Measurements from ENCODE around the gene GALNT12. TPM values are rescaled to one million over a fixed set of nuclear protein-coding genes. Genes with fewer than 3 reads are reported as not detected.

GALNT12 gene
- total and polyA plus RNA-seq, 2 experiments from 2014 or later, result 13.9 to 16.4 TPM

GRCh38 chr9:98874721-98875255 lies 67.3 kb downstream of the GALNT12 start:
- Histone ChIP-seq H3K27ac (no peak overlapping the region), H2AFZ (no peak overlapping the region)
- TF ChIP-seq, protein P1, sequence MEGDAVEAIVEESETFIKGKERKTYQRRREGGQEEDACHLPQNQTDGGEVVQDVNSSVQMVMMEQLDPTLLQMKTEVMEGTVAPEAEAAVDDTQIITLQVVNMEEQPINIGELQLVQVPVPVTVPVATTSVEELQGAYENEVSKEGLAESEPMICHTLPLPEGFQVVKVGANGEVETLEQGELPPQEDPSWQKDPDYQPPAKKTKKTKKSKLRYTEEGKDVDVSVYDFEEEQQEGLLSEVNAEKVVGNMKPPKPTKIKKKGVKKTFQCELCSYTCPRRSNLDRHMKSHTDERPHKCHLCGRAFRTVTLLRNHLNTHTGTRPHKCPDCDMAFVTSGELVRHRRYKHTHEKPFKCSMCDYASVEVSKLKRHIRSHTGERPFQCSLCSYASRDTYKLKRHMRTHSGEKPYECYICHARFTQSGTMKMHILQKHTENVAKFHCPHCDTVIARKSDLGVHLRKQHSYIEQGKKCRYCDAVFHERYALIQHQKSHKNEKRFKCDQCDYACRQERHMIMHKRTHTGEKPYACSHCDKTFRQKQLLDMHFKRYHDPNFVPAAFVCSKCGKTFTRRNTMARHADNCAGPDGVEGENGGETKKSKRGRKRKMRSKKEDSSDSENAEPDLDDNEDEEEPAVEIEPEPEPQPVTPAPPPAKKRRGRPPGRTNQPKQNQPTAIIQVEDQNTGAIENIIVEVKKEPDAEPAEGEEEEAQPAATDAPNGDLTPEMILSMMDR (IDR thresholded peaks at IDR 0.05; ENCODE audit: poor library complexity), result no peak
- TF ChIP-seq EZH2 (IDR thresholded peaks at IDR 0.05; ENCODE audit: borderline replicate concordance), result no peak
- TF ChIP-seq EZH2phosphoT487 (IDR thresholded peaks at IDR 0.05; ENCODE audit: low read depth, severe bottlenecking, unreplicated experiment), result no peak

DNA sequence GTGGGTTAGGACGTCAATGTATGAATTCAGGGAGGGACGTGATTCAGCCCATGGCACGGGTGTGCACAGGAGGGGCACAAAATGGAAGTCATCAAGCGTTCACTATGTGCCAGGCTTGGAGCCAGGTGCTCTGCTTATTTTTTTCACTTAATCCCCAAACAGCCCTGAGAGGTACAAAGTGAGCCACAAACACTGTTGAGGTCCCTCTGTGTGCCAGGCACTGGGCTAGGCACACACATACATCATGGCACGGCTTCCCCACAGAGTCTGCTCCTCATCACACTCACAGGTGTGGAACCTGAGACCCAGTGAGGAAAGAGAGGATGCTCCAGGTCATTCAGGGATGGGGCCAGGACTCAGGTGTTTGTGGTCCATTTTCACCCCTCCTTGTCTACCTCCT lies 68.1 kb downstream of the GALNT12 start:
- no peak overlapping the region for H3K4me2 ChIP-seq
- TF ChIP-seq, protein P1 (IDR thresholded peaks at IDR 0.05; ENCODE audit: poor library complexity), result no peak
- TF ChIP-seq EZH2 (IDR thresholded peaks at IDR 0.05; ENCODE audit: borderline replicate concordance) (no peak), EZH2phosphoT487 (IDR thresholded peaks at IDR 0.05; ENCODE audit: low read depth, severe bottlenecking, unreplicated experiment) (no peak)
- H3K9me2 ChIP-seq (replicated peaks; ENCODE audit: insufficient read depth), result no peaks in the 10 kb centered on the region
- H3K4me3 ChIP-seq, result no peak overlapping the region
- DNase-seq (ENCODE audit: low spot score), result no peak
- peaks cover 12% of the 10 kb centered on the region for H3K4me1 ChIP-seq (ENCODE audit: insufficient read depth)
- WGBS (ENCODE audit: low lambda C conversion rate, missing lambda C conversion rate), result 89% methylated on average over 5 of the region's 5 CpGs
- H3K27ac ChIP-seq, result no peak overlapping the region
- H2AFZ ChIP-seq, result no peak overlapping the region
- H3K36me3 ChIP-seq (replicated peaks; ENCODE audit: insufficient read depth, low read depth), result no peaks in the 10 kb centered on the region
- H3K27me3 ChIP-seq, result no peaks in the 10 kb centered on the region
- H3K79me2 ChIP-seq, result no peaks in the 10 kb centered on the region
- no peaks in the 10 kb centered on the region for H4K20me1 ChIP-seq (ENCODE audit: insufficient read depth, poor library complexity, severe bottlenecking)
- no peaks in the 10 kb centered on the region for H3K9me3 ChIP-seq (ENCODE audit: low read depth)

More at GRCh38 chr9:98874721-98875255, 67.3 kb downstream of the GALNT12 start:
- Histone ChIP-seq H3K79me2 (no peaks in the 10 kb centered on the region), H3K9me2 (replicated peaks; ENCODE audit: insufficient read depth) (no peaks in the 10 kb centered on the region), H3K4me3 (no peak overlapping the region), H3K4me1 (ENCODE audit: insufficient read depth) (peaks cover 8% of the 10 kb centered on the region), H3K27me3 (no peaks in the 10 kb centered on the region), H3K36me3 (replicated peaks; ENCODE audit: insufficient read depth, low read depth) (no peaks in the 10 kb centered on the region), H3K9me3 (ENCODE audit: low read depth) (no peaks in the 10 kb centered on the region), H4K20me1 (ENCODE audit: insufficient read depth, poor library complexity, severe bottlenecking) (no peaks in the 10 kb centered on the region), H3K4me2 (no peak overlapping the region)
- no peak for DNase-seq (ENCODE audit: low spot score)
- WGBS (ENCODE audit: low lambda C conversion rate, missing lambda C conversion rate), result 93% methylated on average over 5 of the region's 5 CpGs

GRCh38 chr9:98877311-98877710 lies 69.8 kb downstream of the GALNT12 start:
- WGBS (ENCODE audit: low lambda C conversion rate, missing lambda C conversion rate), result 92% methylated on average over 6 of the region's 6 CpGs
- Histone ChIP-seq H3K9me2 (replicated peaks; ENCODE audit: insufficient read depth) (no peaks in the 10 kb centered on the region), H4K20me1 (ENCODE audit: insufficient read depth, poor library complexity, severe bottlenecking) (no peaks in the 10 kb centered on the region), H3K4me2 (no peak overlapping the region), H3K36me3 (replicated peaks; ENCODE audit: insufficient read depth, low read depth) (no peaks in the 10 kb centered on the region), H3K27ac (no peak overlapping the region), H3K9me3 (ENCODE audit: low read depth) (no peaks in the 10 kb centered on the region), H2AFZ (no peak overlapping the region), H3K27me3 (no peaks in the 10 kb centered on the region), H3K79me2 (no peaks in the 10 kb centered on the region), H3K4me3 (no peak overlapping the region), H3K4me1 (ENCODE audit: insufficient read depth) (peaks cover 12% of the 10 kb centered on the region)
- no peak for DNase-seq (ENCODE audit: low spot score)
- TF ChIP-seq EZH2 (IDR thresholded peaks at IDR 0.05; ENCODE audit: borderline replicate concordance), result no peak
- TF ChIP-seq EZH2phosphoT487 (IDR thresholded peaks at IDR 0.05; ENCODE audit: low read depth, severe bottlenecking, unreplicated experiment), result no peak
- TF ChIP-seq, protein P1 (IDR thresholded peaks at IDR 0.05; ENCODE audit: poor library complexity), result no peak

All from hepatocyte (in vitro differentiated cells).